ENCODE measurements around the gene BLVRA.

DNA sequence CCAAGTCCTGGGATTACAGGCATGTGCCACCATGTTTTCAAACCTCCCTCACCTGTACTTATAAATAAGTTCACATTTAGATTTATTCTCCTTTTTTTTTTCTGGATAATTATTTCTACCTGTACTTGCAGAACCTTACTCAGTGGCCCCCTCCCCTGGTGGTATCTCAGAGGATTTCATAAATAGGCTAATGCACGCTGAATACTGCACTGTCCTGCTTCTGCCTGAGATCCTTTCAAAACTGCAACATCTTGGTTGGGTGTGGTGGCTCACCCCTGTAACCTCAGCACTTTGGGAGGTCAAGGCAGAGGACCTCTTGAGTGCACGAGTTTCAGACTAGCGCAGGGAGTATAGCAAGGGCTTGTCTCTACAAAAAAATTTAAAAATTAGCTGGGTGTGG lies 4.6 kb upstream of the BLVRA start:
- TF ChIP-seq, protein P1, sequence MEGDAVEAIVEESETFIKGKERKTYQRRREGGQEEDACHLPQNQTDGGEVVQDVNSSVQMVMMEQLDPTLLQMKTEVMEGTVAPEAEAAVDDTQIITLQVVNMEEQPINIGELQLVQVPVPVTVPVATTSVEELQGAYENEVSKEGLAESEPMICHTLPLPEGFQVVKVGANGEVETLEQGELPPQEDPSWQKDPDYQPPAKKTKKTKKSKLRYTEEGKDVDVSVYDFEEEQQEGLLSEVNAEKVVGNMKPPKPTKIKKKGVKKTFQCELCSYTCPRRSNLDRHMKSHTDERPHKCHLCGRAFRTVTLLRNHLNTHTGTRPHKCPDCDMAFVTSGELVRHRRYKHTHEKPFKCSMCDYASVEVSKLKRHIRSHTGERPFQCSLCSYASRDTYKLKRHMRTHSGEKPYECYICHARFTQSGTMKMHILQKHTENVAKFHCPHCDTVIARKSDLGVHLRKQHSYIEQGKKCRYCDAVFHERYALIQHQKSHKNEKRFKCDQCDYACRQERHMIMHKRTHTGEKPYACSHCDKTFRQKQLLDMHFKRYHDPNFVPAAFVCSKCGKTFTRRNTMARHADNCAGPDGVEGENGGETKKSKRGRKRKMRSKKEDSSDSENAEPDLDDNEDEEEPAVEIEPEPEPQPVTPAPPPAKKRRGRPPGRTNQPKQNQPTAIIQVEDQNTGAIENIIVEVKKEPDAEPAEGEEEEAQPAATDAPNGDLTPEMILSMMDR (IDR thresholded peaks at IDR 0.05) = no peak
- TF ChIP-seq POLR2A (IDR thresholded peaks at IDR 0.05) = no peak
